A673 (cell line): ENCODE data around the gene NTN3.

Source experiments
- EZH2 ChIP-seq: fragments of 200-600 bp; sonication (generic); IDR thresholded peaks from 2 replicates; pipeline ENCODE4 v1.6.1; 2017; ENCODE audit warnings: borderline replicate concordance, low read depth, mild to moderate bottlenecking, mixed read lengths, antibody characterized with exemption, low read length; ENCODE audit not compliant: poor library complexity, severe bottlenecking
- TF ChIP-seq, protein P1 (sequence below): fragments of 300-800, 200-600 bp; sonication (generic); conservative IDR thresholded peaks from 2 replicates; pipeline ENCODE4 v1.5.1; 2017; ENCODE audit warnings: low read depth, mild to moderate bottlenecking, antibody characterized with exemption, low read length, moderate library complexity, mixed read lengths

DNA sequence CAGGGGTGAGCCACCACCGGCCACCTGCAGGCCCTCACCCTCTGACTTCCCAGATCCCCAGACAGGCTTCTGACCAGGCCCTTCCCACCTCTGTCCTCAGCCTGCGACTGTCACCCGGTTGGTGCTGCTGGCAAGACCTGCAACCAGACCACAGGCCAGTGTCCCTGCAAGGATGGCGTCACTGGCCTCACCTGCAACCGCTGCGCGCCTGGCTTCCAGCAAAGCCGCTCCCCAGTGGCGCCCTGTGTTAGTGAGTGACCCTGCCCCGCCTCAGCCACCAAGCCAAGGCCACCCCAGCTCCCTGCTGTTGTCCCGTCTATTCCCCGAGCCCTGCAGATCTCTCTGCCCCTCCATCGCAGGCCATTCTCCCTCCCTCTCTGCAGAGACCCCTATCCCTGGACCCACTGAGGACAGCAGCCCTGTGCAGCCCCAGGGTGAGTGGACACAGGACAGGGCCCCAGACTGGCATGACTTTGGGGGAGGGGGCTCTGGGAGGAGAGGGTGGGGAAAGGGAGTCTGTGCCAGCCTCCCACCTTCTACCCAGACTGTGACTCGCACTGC lies 1.9 kb downstream of the NTN3 start:
- TF ChIP-seq, protein P1, sequence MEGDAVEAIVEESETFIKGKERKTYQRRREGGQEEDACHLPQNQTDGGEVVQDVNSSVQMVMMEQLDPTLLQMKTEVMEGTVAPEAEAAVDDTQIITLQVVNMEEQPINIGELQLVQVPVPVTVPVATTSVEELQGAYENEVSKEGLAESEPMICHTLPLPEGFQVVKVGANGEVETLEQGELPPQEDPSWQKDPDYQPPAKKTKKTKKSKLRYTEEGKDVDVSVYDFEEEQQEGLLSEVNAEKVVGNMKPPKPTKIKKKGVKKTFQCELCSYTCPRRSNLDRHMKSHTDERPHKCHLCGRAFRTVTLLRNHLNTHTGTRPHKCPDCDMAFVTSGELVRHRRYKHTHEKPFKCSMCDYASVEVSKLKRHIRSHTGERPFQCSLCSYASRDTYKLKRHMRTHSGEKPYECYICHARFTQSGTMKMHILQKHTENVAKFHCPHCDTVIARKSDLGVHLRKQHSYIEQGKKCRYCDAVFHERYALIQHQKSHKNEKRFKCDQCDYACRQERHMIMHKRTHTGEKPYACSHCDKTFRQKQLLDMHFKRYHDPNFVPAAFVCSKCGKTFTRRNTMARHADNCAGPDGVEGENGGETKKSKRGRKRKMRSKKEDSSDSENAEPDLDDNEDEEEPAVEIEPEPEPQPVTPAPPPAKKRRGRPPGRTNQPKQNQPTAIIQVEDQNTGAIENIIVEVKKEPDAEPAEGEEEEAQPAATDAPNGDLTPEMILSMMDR: no peak
- no peak for TF ChIP-seq EZH2
